NCI-H2196 treated with DMSO at 0.1 percent for 48 hours (cell line): ENCODE data around the gene KCNAB1.
"Not testable (repeated sequence)": the region's sequence is repeated elsewhere in the genome, so short reads cannot be mapped to it uniquely, and the experiment has no call there.

Experiments used
- DNase-seq: peaks from one replicate; lab custom pipeline; 2025; ENCODE audit not compliant: unreplicated experiment; lab: John Stamatoyannopoulos, UW

The KCNAB1 gene

GRCh38 chr3:156120528-156121251 lies at the start of gene KCNAB1:
Gene KCNAB1 (plus strand): TSS chr3:156120578.
- no peak for DNase-seq

- DNase-seq: no peak
Observed at GRCh38 chr3:156071031-156071430, 49.3 kb upstream of the KCNAB1 start.

- DNase-seq: not testable (repeated sequence)
Observed at GRCh38 chr3:156072950-156073657, 47.3 kb upstream of the KCNAB1 start.

GRCh38 chr3:156090126-156090525 lies 30.3 kb upstream of the KCNAB1 start:
- no peak for DNase-seq

GRCh38 chr3:156093964-156094363 lies 26.4 kb upstream of the KCNAB1 start:
- DNase-seq: no peak

- no peak for DNase-seq
Observed at GRCh38 chr3:156094391-156094790, 26.0 kb upstream of the KCNAB1 start.

GRCh38 chr3:156095652-156096051 lies 24.7 kb upstream of the KCNAB1 start:
- DNase-seq: not testable (repeated sequence)

- DNase-seq: no peak
Observed at GRCh38 chr3:156098437-156099035, 21.8 kb upstream of the KCNAB1 start.

- not testable (repeated sequence) for DNase-seq
Observed at GRCh38 chr3:156099348-156099747, 21.0 kb upstream of the KCNAB1 start.

GRCh38 chr3:156099984-156100383 lies 20.4 kb upstream of the KCNAB1 start:
- not testable (repeated sequence) for DNase-seq

GRCh38 chr3:156102267-156102931 lies 18.0 kb upstream of the KCNAB1 start:
- DNase-seq: no peak

GRCh38 chr3:156106721-156107373 lies 13.5 kb upstream of the KCNAB1 start:
- DNase-seq: no peak

- no peak for DNase-seq
Observed at GRCh38 chr3:156107504-156107903, 12.9 kb upstream of the KCNAB1 start.

- no peak for DNase-seq
Observed at GRCh38 chr3:156108616-156109015, 11.8 kb upstream of the KCNAB1 start.

GRCh38 chr3:156109989-156110388 lies 10.4 kb upstream of the KCNAB1 start:
- no peak for DNase-seq

- no peak for DNase-seq
Observed at GRCh38 chr3:156126467-156126866, 6.1 kb downstream of the KCNAB1 start.

GRCh38 chr3:156131241-156131640 lies 10.9 kb downstream of the KCNAB1 start:
- no peak for DNase-seq

- DNase-seq: no peak
Observed at GRCh38 chr3:156131799-156132198, 11.4 kb downstream of the KCNAB1 start.

- no peak for DNase-seq
Observed at GRCh38 chr3:156132313-156132712, 11.9 kb downstream of the KCNAB1 start.

GRCh38 chr3:156133076-156133475 lies 12.7 kb downstream of the KCNAB1 start:
- DNase-seq: no peak
